SU-DHL-6 (cell line): Measurements from ENCODE around the gene IL20RA.

Experiments
- EZH2phosphoT487 ChIP-seq: fragments of 200-600 bp; sonication (generic), shearing (Covaris generic); conservative IDR thresholded peaks from 2 replicates; pipeline ENCODE4 v1.6.1; 2018; ENCODE audit warnings: mild to moderate bottlenecking, antibody characterized with exemption, low read length, moderate library complexity, mixed read lengths
- TF ChIP-seq, protein P1 (sequence below): fragments of 200-600 bp; sonication (generic); IDR thresholded peaks from one replicate; pipeline ENCODE4 v1.5.1; 2017; ENCODE audit warnings: antibody characterized with exemption, mild to moderate bottlenecking, low read length, moderate library complexity; ENCODE audit not compliant: insufficient read depth, poor library complexity, severe bottlenecking

DNA sequence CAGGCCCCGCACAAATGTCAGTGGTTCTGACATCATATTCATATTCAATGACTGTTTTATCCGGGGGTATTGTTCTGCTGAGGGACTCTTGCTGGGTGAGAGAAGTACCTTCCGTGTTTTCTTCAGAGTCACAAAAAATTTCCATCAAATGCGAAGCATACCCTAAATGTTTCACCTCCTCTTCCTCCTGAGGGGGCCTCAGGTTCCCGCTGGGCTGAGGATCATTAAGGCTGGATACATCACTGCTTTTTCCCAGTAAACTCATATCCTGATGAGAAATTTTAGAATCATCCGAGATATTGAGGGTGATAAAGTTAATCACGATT, 42.8 kb downstream of the IL20RA start:
- TF ChIP-seq, protein P1, sequence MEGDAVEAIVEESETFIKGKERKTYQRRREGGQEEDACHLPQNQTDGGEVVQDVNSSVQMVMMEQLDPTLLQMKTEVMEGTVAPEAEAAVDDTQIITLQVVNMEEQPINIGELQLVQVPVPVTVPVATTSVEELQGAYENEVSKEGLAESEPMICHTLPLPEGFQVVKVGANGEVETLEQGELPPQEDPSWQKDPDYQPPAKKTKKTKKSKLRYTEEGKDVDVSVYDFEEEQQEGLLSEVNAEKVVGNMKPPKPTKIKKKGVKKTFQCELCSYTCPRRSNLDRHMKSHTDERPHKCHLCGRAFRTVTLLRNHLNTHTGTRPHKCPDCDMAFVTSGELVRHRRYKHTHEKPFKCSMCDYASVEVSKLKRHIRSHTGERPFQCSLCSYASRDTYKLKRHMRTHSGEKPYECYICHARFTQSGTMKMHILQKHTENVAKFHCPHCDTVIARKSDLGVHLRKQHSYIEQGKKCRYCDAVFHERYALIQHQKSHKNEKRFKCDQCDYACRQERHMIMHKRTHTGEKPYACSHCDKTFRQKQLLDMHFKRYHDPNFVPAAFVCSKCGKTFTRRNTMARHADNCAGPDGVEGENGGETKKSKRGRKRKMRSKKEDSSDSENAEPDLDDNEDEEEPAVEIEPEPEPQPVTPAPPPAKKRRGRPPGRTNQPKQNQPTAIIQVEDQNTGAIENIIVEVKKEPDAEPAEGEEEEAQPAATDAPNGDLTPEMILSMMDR, result no peak
- TF ChIP-seq EZH2phosphoT487, result no peak
